Suprapubic skin (tissue), 4 donors: ENCODE results near the gene NHLRC4. TPM values are rescaled to one million over a fixed set of nuclear protein-coding genes. Genes with fewer than 3 reads are reported as not detected.

Experiments used
- DNase-seq, 2 donors: peaks; one replicate each; pipeline ENCODE4 v3.0.0-alpha.2; 2019; ENCODE audit warnings: low spot score in 2 of 2
- H3K27ac ChIP-seq: fragments of 200-600 bp; sonication (generic); one replicate; pipeline ENCODE4 v1.5.1; 2019
- H3K27me3 ChIP-seq: fragments of 200-600 bp; sonication (generic); one replicate; pipeline ENCODE4 v1.5.1; 2019
- H3K36me3 ChIP-seq: fragments of 200-600 bp; sonication (generic); one replicate; pipeline ENCODE4 v1.5.1; 2019
- H3K4me1 ChIP-seq: fragments of 200-600 bp; sonication (generic); one replicate; pipeline ENCODE4 v1.5.1; 2019
- H3K4me3 ChIP-seq: fragments of 200-600 bp; sonication (generic); one replicate; pipeline ENCODE4 v1.5.1; 2019; ENCODE audit warnings: mild to moderate bottlenecking
- H3K9me3 ChIP-seq: fragments of 200-600 bp; sonication (generic); one replicate; pipeline ENCODE4 v1.5.1; 2019
- EP300 ChIP-seq: sonication (generic); formaldehyde crosslinking; IDR thresholded peaks from one replicate; pipeline ENCODE4 v1.6.1; 2017; ENCODE audit warnings: antibody characterized with exemption
- POLR2A ChIP-seq, 2 donors: fragments of 450-650 bp; IDR thresholded peaks; one replicate each; pipeline ENCODE4 v1.6.1; 2017; ENCODE audit warnings: antibody characterized with exemption in 2 of 2, mild to moderate bottlenecking in 2 of 2, moderate library complexity in 2 of 2
- POLR2AphosphoS5 ChIP-seq, 3 donors: sonication (generic); formaldehyde crosslinking; IDR thresholded peaks; one replicate each; pipeline ENCODE4 v1.6.1; 2017; ENCODE audit warnings: antibody characterized with exemption in 3 of 3
- WGBS: methylation state at CpG from one replicate; pipeline ENCODE4 v1.1.5; 2018; 5-methylcytosine and 5-hydroxymethylcytosine counted together
- total RNA-seq, 4 donors: library from RNA; depleted of rRNA; stranded (reverse); fragments of >200 nt; gene quantifications; one replicate each; pipeline ENCODE4 v1.1.0, GENCODE V29; 2016
- TF ChIP-seq, protein P1 (sequence below), 2 donors: fragments of 200-600 bp in 1 of 2; fragments of 450-650 bp in 1 of 2; sonication (generic) in 1 of 2; IDR thresholded peaks; one replicate each; pipeline ENCODE4 v1.5.1; 2016 to 2019; ENCODE audit warnings: antibody characterized with exemption in 2 of 2, mild to moderate bottlenecking in 1 of 2, moderate library complexity in 1 of 2

The NHLRC4 gene
- total RNA-seq, 4 donors from 2014 or later: 0.29 to 0.79 (median 0.35) TPM

DNA sequence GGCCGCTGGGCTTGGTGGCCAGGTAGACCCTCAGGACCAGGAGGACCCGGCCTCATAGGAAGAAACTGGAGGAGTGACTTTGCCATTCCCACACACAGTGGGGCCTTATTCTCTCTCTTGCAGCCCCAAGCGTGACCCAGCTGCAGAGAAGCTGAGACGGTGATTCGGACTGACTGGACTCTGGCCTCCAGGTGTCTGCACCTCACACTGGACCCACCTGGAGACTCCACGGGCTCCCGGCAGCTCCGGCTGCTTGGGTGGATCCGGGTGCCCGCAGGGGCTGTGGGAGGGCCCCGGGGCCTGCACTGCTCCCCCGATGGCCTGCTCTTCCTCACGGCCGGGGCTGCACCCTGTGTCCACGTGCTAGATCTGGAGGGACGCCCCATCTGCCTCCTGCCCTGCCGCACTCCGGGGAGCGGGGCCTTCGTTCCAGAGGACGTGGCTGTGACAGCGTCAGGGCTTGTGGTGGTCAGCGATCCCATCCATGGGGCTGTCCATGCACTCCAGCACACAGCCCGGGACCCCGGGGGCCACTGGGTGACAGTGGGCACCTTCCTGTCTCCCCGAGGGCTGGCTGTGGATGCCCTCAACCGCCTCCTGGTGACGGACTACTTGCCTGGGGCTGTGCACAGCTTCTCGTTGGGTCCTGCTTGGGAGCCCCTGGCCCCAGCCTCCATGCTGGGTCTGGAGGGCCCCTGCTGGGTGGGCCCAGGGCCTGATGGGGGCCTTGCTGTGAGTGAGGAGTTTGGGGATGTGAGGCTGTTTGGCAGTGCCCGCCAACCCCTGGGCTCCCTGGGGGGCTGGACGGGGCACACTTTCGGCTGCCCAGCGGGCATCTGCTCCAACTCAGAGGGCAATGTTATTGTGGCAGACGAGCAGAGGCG lies 810 bp downstream of the NHLRC4 start:
- 86% methylated on average over 20 of the region's 35 CpGs for WGBS

DNA sequence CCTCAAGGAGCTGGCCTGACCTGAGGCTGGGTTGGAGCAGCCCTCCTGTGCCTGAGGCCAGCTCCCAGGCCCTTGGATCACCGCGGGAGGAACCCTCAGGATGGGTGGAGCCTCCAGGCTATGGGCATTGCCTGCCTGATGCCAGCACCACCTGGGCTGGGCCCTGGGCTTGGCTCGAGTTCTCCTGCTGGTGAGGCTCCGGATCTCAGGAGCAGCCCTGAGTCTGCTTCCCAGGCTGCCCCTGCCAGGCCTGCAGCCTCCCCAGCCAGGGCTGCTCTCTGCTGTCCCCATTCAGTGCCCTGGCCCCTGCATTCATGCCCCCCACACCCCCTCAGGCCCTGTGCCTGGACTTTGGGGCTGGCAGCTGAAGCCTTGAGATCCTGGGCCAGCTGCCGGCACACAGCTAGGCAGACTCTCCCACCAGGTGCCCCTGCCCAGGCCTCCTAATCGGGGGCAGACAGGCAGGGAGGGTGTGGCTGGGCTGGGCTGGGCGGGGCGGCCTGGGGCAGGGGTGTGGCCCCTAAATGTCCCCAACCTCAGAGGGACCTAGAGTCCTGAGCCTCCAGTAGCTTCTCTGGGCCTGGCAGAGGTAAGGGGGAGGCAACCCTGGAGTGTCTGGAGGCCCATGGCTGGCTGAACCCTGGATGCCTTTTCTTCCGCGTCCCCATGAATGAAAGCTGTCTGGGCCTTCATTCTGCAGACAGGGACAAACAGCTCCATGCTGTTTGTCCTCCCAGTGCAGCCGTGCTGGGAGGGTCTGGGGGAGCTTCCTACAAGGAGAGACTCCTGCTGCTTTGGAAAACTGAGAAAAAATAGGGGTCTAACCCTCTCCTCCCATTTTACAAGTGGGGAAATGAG lies 1.8 kb downstream of the NHLRC4 start:
- Histone ChIP-seq H3K27me3 (no peaks in the 10 kb centered on the region), H3K27ac (peak overlapping the region; percentile 74), H3K4me1 (peaks cover 58% of the 10 kb centered on the region), H3K36me3 (peaks cover 2% of the 10 kb centered on the region), H3K4me3 (peak overlapping the region; percentile 80), H3K9me3 (no peaks in the 10 kb centered on the region)
- TF ChIP-seq EP300: no peak
- TF ChIP-seq, protein P1, sequence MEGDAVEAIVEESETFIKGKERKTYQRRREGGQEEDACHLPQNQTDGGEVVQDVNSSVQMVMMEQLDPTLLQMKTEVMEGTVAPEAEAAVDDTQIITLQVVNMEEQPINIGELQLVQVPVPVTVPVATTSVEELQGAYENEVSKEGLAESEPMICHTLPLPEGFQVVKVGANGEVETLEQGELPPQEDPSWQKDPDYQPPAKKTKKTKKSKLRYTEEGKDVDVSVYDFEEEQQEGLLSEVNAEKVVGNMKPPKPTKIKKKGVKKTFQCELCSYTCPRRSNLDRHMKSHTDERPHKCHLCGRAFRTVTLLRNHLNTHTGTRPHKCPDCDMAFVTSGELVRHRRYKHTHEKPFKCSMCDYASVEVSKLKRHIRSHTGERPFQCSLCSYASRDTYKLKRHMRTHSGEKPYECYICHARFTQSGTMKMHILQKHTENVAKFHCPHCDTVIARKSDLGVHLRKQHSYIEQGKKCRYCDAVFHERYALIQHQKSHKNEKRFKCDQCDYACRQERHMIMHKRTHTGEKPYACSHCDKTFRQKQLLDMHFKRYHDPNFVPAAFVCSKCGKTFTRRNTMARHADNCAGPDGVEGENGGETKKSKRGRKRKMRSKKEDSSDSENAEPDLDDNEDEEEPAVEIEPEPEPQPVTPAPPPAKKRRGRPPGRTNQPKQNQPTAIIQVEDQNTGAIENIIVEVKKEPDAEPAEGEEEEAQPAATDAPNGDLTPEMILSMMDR (IDR thresholded peaks at IDR 0.05): no peak
- no peak for TF ChIP-seq POLR2AphosphoS5 (IDR thresholded peaks at IDR 0.05)
- TF ChIP-seq POLR2A (IDR thresholded peaks at IDR 0.05): no peak
- no peak for DNase-seq
- 49% methylated on average over 9 of the region's 11 CpGs for WGBS

More for the DNA sequence above, 810 bp downstream of the NHLRC4 start:
- H3K4me1 ChIP-seq: peaks cover 58% of the 10 kb centered on the region
- peaks cover 5% of the 10 kb centered on the region for H3K27me3 ChIP-seq
- H3K27ac ChIP-seq: no peak overlapping the region
- peak overlapping the region; percentile 32 for H3K4me3 ChIP-seq
- H3K36me3 ChIP-seq: no peaks in the 10 kb centered on the region
- no peak for DNase-seq
- TF ChIP-seq, protein P1 (IDR thresholded peaks at IDR 0.05): no peak
- TF ChIP-seq POLR2A (IDR thresholded peaks at IDR 0.05): no peak
- TF ChIP-seq POLR2AphosphoS5 (IDR thresholded peaks at IDR 0.05): no peak
- H3K9me3 ChIP-seq: no peaks in the 10 kb centered on the region

DNA sequence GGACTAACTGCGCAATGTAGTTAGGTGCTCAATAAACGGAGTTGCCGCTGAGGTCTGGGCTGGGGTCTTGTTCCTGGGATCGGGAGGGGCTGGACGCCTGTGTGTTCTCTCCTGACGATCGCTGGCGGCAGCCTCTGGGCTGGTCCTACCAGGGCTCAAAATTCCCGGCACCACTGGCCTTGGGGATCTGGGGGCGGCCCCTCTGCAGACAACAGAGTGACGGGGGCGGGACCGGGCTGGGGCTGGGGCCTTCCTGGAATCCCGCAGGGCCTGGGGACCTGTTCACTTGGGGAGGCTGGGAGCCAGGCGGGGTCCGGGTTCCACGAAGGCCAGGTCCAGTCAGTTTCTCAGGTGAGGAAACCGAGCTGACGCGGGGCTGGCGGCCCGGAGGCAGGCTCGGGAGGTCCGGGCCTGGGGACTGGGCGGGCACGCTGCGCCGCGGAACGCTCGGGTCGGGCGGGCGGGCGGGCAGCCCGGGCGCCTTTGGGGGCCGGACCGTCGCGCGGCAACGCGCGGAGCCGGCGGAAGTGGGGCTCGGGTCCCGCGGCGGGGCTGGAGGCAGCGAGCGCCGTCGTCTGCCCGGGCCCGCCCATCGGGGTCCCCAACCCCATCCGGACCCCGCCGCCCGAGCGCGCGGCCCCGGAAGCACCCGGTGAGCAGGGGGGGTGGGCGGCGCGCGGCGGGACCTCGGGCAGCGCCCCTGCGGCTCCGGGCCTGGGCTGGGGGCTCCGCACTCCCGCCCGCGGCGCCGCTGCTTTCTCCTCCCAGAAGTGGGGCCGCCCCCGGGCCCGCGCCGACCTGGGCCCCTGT lies 2.8 kb downstream of the NHLRC4 start, which contains the start of gene PIGQ:
Gene PIGQ, plus strand, starts transcription at position 524 of the 810 bp plus-strand sequence. CDS start 4,107 bp downstream, outside the sequence.
- Histone ChIP-seq H3K36me3 (peaks cover 12% of the 10 kb centered on the region), H3K27me3 (no peaks in the 10 kb centered on the region), H3K4me1 (peaks cover 58% of the 10 kb centered on the region), H3K4me3 (peak within 1 kb of the TSS; percentile 80), H3K27ac (peak within 1 kb of the TSS; percentile 74), H3K9me3 (no peaks in the 10 kb centered on the region)
- no peak for TF ChIP-seq POLR2AphosphoS5 (IDR thresholded peaks at IDR 0.05)
- no peak for TF ChIP-seq POLR2A (IDR thresholded peaks at IDR 0.05)
- TF ChIP-seq, protein P1 (IDR thresholded peaks at IDR 0.05): no peak
- TF ChIP-seq EP300: no peak
- WGBS: 40% methylated on average over 1 of the region's 87 CpGs
- peak; percentile 86 to 89 for DNase-seq

DNA sequence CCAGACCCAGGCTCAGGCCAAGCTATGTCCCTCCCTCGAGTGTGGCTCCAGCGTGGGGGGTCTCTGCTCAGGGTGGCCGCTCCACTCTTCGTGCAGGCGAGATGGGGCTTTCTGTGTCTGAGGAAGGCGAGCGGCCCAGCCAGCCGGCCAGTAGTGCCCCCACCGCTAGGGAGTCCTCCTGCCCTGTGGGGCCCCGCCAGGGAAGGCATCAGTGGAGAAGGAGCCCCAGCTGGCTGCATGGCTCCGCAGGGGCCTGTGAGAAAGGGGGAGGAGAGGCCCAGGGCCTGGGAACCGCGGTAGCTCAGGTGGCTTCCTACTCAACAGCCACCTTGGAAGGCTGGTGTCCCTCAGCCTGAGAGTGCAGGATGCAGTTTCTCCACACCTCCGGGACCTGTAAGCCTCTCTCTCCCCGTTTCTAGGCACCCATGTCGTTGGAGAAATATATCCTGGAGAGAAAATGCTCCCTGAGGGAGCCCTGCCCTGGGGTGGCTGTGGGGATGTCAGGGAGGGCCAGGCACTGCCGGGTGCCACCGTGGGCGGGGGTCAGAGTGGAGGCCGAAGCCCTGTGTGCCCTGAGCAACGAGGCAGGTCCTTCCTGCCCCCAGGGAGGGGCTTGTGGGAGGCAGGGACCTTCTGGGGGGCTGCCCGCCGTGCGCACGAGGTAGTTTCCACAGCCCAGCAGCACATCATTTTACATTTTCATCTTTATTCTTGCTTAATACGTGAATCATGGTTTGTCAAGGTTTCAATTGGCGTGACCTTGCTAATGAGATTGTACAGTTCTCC lies 6.3 kb downstream of the NHLRC4 start:
- DNase-seq: no peak
- no peaks in the 10 kb centered on the region for H3K9me3 ChIP-seq
- peaks cover 27% of the 10 kb centered on the region for H3K36me3 ChIP-seq
- H3K4me3 ChIP-seq: no peak overlapping the region
- TF ChIP-seq, protein P1 (IDR thresholded peaks at IDR 0.05): no peak
- TF ChIP-seq POLR2AphosphoS5 (IDR thresholded peaks at IDR 0.05) (no peak), EP300 (no peak), POLR2A (IDR thresholded peaks at IDR 0.05) (no peak)
- no peak overlapping the region for H3K27ac ChIP-seq
- peaks cover 27% of the 10 kb centered on the region for H3K4me1 ChIP-seq
- 90% methylated on average over 8 of the region's 27 CpGs for WGBS
- no peaks in the 10 kb centered on the region for H3K27me3 ChIP-seq
